K562 (cell line): ENCODE measurements around the gene PATL1. TPM values are rescaled to one million over a fixed set of nuclear protein-coding genes. Genes with fewer than 3 reads are reported as not detected.
A peak's percentile ranks its signal among the peaks of the same experiment; 100 is the strongest.

Experiments used
- ASH1L ChIP-seq: fragments of 450-650 bp; IDR thresholded peaks from 2 replicates; pipeline ENCODE4 v1.6.1; 2018; ENCODE audit warnings: borderline replicate concordance, mild to moderate bottlenecking, low read depth; ENCODE audit not compliant: partially characterized antibody
- BRD4 ChIP-seq: fragments of 200-600 bp; sonication (generic); IDR thresholded peaks from 2 replicates; pipeline ENCODE4 v1.6.1; 2017; ENCODE audit warnings: inconsistent platforms
- E2F3 ChIP-seq: fragments of 250-450 bp; sonication (Bioruptor Pico); IDR thresholded peaks from 2 replicates; pipeline ENCODE4 v1.4.0; 2020; ENCODE audit warnings: mild to moderate bottlenecking
- EP400 ChIP-seq: fragments of 450-650 bp; IDR thresholded peaks from 2 replicates; pipeline ENCODE4 v1.6.1; 2017; ENCODE audit warnings: antibody characterized with exemption, mild to moderate bottlenecking, moderate library complexity
- GTF2E2 ChIP-seq: fragments of 200-800 bp; sonication (Bioruptor generic); IDR thresholded peaks from 2 replicates; pipeline ENCODE4 v1.6.1; 2016; ENCODE audit warnings: missing genetic modification characterization, missing compliant biosample characterization
- HMGN3 ChIP-seq: IDR thresholded peaks from 2 replicates; pipeline ENCODE4 v1.6.1; 2011; ENCODE audit warnings: borderline replicate concordance, low read depth, mild to moderate bottlenecking, mixed read lengths, low read length; ENCODE audit not compliant: insufficient read length; ENCODE audit errors: extremely low read depth
- MED1 ChIP-seq: sonication (generic); formaldehyde crosslinking; IDR thresholded peaks from 2 replicates; pipeline ENCODE4 v1.8.1; 2023; ENCODE audit warnings: missing genetic modification reagents, borderline replicate concordance
- SAFB ChIP-seq: fragments of 200-400 bp; formaldehyde crosslinking; IDR thresholded peaks from 2 replicates; pipeline ENCODE4 v1.6.1; 2017; ENCODE audit warnings: low read depth, low read length, borderline replicate concordance
- SUPT5H ChIP-seq: fragments of 450-650 bp; IDR thresholded peaks from 2 replicates; pipeline ENCODE4 v1.6.1; 2016
- TEAD1 ChIP-seq, 2 experiments: fragments of 450-650 bp in 1 of 2; sonication (generic) in 1 of 2; formaldehyde crosslinking; IDR thresholded peaks; 2 replicates each; pipeline versions ENCODE4 v1.4.0 to v1.8.0; 2020 to 2022; ENCODE audit warnings: mild to moderate bottlenecking in 2 of 2, missing genetic modification reagents in 1 of 2
- ZC3H4 ChIP-seq: sonication (generic); formaldehyde crosslinking; IDR thresholded peaks from 2 replicates; pipeline ENCODE4 v1.9.0; 2021; ENCODE audit warnings: missing genetic modification reagents, borderline replicate concordance
- ZNF644 ChIP-seq: fragments of 200-800 bp; sonication (Bioruptor generic); IDR thresholded peaks from 2 replicates; pipeline ENCODE4 v1.6.1; 2016; ENCODE audit warnings: low read depth, missing genetic modification characterization, missing compliant biosample characterization
- polyA plus RNA-seq, 8 experiments: library from polyadenylated mRNA; depleted of rRNA in 4 of 8; stranded (reverse) in 5 of 8; unstranded in 3 of 8; fragments of >200 nt; fragmentation: Nextera tagmentation in 2 of 8; fragmentation: Illumina TruSeq in 1 of 8; extraction: Ambion mirVana in 2 of 8; extraction: Trizol in 1 of 8; gene quantifications; 2 replicates each; pipeline versions ENCODE4 v1.2.1 to v1.2.3, GENCODE V29; 2011 to 2014; ENCODE audit warnings: inconsistent platforms in 1 of 8, missing spikeins in 1 of 8
- total RNA-seq, 7 experiments: library from RNA; depleted of rRNA in 6 of 7; stranded (reverse); fragments of >200 nt in 6 of 7; fragmentation: Illumina TruSeq in 2 of 7; extraction: Trizol in 2 of 7; gene quantifications; 2 replicates each; pipeline versions ENCODE4 v1.2.1 to v1.2.3, GENCODE V29; 2011 to 2021; ENCODE audit warnings: low replicate concordance in 1 of 7
- TF ChIP-seq, protein P1 (sequence below): fragments of 250-450 bp; sonication (Bioruptor Pico); IDR thresholded peaks from 2 replicates; pipeline ENCODE4 v1.8.0; 2022; ENCODE audit warnings: moderate library complexity, mild to moderate bottlenecking, inconsistent platforms
- TF ChIP-seq, protein P2 (sequence below): sonication (generic); formaldehyde crosslinking; IDR thresholded peaks from 2 replicates; pipeline ENCODE4 v1.8.1; 2023; ENCODE audit warnings: mild to moderate bottlenecking, missing genetic modification reagents
- TF ChIP-seq, protein P3 (sequence below): fragments of 450-650 bp; IDR thresholded peaks from 2 replicates; pipeline ENCODE4 v1.6.1; 2016; ENCODE audit warnings: low read depth
- TF ChIP-seq, protein P4 (sequence below): sonication (generic); formaldehyde crosslinking; IDR thresholded peaks from 2 replicates; pipeline ENCODE4 v1.8.0; 2022; ENCODE audit warnings: missing genetic modification reagents, mild to moderate bottlenecking, borderline replicate concordance

Gene PATL1
- total and polyA plus RNA-seq, 9 of the 15 experiments (the other 6 are each of a cell fraction or from before 2014, with no cell fraction given), result 3.2 to 48.0 (median 16.4) TPM

DNA sequence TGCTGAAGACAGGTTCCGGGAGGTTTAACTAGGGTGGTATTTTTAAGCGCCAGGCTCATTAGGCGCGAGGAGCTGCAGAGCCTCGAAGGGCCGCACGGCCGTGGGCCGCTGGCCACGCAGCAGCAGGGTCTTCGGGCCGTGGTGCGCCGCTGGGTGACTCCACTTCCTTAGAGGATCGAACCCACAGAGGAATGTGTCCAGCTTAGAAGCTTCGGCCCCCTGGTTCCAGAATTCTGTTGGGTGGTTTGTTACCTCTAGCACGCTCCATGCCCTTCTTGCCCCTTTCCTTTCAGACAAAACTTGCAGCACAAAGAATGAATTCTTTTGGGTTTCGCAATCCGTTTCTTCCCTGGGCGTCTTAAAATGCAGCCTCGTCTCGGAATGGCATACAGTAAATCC is 773 bp upstream of the PATL1 start (continued):
- TF ChIP-seq, protein P1, sequence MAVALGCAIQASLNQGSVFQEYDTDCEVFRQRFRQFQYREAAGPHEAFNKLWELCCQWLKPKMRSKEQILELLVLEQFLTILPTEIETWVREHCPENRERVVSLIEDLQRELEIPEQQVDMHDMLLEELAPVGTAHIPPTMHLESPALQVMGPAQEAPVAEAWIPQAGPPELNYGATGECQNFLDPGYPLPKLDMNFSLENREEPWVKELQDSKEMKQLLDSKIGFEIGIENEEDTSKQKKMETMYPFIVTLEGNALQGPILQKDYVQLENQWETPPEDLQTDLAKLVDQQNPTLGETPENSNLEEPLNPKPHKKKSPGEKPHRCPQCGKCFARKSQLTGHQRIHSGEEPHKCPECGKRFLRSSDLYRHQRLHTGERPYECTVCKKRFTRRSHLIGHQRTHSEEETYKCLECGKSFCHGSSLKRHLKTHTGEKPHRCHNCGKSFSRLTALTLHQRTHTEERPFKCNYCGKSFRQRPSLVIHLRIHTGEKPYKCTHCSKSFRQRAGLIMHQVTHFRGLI (CRISPR knock-in tag), result no peak
- TF ChIP-seq, protein P2, sequence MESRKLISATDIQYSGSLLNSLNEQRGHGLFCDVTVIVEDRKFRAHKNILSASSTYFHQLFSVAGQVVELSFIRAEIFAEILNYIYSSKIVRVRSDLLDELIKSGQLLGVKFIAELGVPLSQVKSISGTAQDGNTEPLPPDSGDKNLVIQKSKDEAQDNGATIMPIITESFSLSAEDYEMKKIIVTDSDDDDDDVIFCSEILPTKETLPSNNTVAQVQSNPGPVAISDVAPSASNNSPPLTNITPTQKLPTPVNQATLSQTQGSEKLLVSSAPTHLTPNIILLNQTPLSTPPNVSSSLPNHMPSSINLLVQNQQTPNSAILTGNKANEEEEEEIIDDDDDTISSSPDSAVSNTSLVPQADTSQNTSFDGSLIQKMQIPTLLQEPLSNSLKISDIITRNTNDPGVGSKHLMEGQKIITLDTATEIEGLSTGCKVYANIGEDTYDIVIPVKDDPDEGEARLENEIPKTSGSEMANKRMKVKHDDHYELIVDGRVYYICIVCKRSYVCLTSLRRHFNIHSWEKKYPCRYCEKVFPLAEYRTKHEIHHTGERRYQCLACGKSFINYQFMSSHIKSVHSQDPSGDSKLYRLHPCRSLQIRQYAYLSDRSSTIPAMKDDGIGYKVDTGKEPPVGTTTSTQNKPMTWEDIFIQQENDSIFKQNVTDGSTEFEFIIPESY (CRISPR knock-in tag), result peak; percentile 37; the same call in 1 of the 2 replicates
- TF ChIP-seq EP400 (0 out of 2 replicates have a peak, but pooled peaks have one; percentile 6), TEAD1 (CRISPR knock-in tag; IDR thresholded peaks at IDR 0.05) (no peak), E2F3 (CRISPR knock-in tag) (no peak), BRD4 (peak; percentile 40; the same call in 1 of the 2 replicates), ASH1L (peak; percentile 37), GTF2E2 (tag) (peak; percentile 58; the same call in 1 of the 2 replicates), ZNF644 (tag) (peak; percentile 25; the same call in 1 of the 2 replicates), ZC3H4 (CRISPR knock-in tag) (no peak), MED1 (CRISPR knock-in tag) (no peak), SAFB (0 out of 2 replicates have a peak, but pooled peaks have one; percentile 33), SUPT5H (no peak), HMGN3 (peak; percentile 14)
- TF ChIP-seq, protein P3, sequence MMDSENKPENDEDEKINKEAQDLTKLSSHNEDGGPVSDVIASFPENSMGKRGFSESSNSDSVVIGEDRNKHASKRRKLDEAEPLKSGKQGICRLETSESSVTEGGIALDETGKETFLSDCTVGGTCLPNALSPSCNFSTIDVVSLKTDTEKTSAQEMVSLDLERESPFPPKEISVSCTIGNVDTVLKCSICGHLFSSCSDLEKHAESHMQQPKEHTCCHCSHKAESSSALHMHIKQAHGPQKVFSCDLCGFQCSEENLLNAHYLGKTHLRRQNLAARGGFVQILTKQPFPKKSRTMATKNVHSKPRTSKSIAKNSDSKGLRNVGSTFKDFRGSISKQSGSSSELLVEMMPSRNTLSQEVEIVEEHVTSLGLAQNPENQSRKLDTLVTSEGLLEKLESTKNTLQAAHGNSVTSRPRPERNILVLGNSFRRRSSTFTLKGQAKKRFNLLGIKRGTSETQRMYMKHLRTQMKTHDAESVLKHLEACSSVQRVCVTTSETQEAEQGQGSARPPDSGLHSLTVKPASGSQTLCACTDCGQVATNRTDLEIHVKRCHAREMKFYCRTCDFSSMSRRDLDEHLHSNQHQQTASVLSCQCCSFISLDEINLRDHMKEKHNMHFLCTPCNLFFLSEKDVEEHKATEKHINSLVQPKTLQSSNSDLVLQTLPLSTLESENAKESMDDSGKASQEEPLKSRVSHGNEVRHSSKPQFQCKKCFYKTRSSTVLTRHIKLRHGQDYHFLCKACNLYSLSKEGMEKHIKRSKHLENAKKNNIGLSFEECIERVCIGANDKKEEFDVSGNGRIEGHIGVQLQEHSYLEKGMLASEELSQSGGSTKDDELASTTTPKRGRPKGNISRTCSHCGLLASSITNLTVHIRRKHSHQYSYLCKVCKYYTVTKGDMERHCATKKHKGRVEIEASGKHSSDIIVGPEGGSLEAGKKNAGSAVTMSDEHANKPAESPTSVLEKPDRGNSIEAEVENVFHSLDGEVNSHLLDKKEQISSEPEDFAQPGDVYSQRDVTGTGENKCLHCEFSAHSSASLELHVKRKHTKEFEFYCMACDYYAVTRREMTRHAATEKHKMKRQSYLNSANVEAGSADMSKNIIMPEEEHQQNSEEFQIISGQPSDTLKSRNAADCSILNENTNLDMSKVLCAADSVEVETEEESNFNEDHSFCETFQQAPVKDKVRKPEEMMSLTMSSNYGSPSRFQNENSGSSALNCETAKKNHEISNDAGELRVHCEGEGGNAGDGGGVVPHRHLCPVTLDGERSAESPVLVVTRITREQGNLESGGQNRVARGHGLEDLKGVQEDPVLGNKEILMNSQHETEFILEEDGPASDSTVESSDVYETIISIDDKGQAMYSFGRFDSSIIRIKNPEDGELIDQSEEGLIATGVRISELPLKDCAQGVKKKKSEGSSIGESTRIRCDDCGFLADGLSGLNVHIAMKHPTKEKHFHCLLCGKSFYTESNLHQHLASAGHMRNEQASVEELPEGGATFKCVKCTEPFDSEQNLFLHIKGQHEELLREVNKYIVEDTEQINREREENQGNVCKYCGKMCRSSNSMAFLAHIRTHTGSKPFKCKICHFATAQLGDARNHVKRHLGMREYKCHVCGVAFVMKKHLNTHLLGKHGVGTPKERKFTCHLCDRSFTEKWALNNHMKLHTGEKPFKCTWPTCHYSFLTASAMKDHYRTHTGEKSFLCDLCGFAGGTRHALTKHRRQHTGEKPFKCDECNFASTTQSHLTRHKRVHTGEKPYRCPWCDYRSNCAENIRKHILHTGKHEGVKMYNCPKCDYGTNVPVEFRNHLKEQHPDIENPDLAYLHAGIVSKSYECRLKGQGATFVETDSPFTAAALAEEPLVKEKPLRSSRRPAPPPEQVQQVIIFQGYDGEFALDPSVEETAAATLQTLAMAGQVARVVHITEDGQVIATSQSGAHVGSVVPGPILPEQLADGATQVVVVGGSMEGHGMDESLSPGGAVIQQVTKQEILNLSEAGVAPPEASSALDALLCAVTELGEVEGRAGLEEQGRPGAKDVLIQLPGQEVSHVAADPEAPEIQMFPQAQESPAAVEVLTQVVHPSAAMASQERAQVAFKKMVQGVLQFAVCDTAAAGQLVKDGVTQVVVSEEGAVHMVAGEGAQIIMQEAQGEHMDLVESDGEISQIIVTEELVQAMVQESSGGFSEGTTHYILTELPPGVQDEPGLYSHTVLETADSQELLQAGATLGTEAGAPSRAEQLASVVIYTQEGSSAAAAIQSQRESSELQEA, result no peak
- TF ChIP-seq, protein P4, sequence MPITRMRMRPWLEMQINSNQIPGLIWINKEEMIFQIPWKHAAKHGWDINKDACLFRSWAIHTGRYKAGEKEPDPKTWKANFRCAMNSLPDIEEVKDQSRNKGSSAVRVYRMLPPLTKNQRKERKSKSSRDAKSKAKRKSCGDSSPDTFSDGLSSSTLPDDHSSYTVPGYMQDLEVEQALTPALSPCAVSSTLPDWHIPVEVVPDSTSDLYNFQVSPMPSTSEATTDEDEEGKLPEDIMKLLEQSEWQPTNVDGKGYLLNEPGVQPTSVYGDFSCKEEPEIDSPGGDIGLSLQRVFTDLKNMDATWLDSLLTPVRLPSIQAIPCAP (CRISPR knock-in tag), result no peak
